Gastroesophageal sphincter (tissue), 3 donors: ENCODE results near the gene FYCO1.

Experiments
- EP300 ChIP-seq: sonication (generic); formaldehyde crosslinking; IDR thresholded peaks from one replicate; pipeline ENCODE4 v1.6.1; 2017; ENCODE audit warnings: antibody characterized with exemption, mild to moderate bottlenecking
- POLR2A ChIP-seq, 2 donors: fragments of 450-650 bp; IDR thresholded peaks; one replicate each; pipeline ENCODE4 v1.6.1; 2017; ENCODE audit warnings: antibody characterized with exemption in 2 of 2, mild to moderate bottlenecking in 2 of 2, moderate library complexity in 1 of 2
- POLR2AphosphoS5 ChIP-seq: sonication (generic); formaldehyde crosslinking; IDR thresholded peaks from one replicate; pipeline ENCODE4 v1.6.1; 2017; ENCODE audit warnings: antibody characterized with exemption
- TF ChIP-seq, protein P1 (sequence below), 4 experiments: fragments of 200-600 bp in 2 of 4; fragments of 450-650 bp in 2 of 4; sonication (generic) in 1 of 4; IDR thresholded peaks; one replicate each; pipeline ENCODE4 v1.5.1; 2017 to 2019; ENCODE audit warnings: antibody characterized with exemption in 4 of 4, mild to moderate bottlenecking in 2 of 4, moderate library complexity in 2 of 4

DNA sequence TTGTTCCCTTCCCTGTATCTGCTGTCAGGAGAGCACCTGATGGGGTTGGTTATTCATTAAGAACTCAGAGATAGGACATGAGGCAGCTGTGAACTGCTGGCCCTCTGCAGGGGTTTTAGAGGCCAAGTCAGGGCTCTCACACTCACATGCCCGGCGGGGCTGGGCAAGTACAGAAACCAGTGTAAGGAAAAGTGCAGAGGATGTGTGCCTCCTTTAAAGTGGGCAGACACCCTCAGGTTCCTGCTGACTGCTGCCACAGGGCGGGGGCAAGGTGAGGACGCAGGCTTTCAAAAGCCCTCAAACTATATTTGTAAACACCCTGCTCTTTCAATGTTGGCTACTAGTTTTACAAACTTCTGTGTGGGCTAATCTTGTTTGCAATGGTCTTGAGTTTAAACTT, 30.0 kb downstream of the FYCO1 start:
- TF ChIP-seq, protein P1, sequence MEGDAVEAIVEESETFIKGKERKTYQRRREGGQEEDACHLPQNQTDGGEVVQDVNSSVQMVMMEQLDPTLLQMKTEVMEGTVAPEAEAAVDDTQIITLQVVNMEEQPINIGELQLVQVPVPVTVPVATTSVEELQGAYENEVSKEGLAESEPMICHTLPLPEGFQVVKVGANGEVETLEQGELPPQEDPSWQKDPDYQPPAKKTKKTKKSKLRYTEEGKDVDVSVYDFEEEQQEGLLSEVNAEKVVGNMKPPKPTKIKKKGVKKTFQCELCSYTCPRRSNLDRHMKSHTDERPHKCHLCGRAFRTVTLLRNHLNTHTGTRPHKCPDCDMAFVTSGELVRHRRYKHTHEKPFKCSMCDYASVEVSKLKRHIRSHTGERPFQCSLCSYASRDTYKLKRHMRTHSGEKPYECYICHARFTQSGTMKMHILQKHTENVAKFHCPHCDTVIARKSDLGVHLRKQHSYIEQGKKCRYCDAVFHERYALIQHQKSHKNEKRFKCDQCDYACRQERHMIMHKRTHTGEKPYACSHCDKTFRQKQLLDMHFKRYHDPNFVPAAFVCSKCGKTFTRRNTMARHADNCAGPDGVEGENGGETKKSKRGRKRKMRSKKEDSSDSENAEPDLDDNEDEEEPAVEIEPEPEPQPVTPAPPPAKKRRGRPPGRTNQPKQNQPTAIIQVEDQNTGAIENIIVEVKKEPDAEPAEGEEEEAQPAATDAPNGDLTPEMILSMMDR (IDR thresholded peaks at IDR 0.05), result no peak
- TF ChIP-seq POLR2AphosphoS5, result no peak
- no peak for TF ChIP-seq POLR2A (IDR thresholded peaks at IDR 0.05)
- no peak for TF ChIP-seq EP300
